Left lung (tissue), 10 donors: Measurements from ENCODE around the gene HSD11B1. TPM values are rescaled to one million over a fixed set of nuclear protein-coding genes. Genes with fewer than 3 reads are reported as not detected.

Experiments used
- ATAC-seq: fragments of 200-7000 bp; cut with Tn5 transposase; one replicate; pipeline ENCODE4 v1.9.1; 2020; ENCODE audit warnings: moderate library complexity
- DNase-seq, 4 donors: peaks; one replicate each; pipeline ENCODE4 v3.0.0-alpha.2; 2013 to 2020
- H3K27ac ChIP-seq, 2 donors: fragments of 200-600 bp; sonication (generic) in 1 of 2; one replicate each; pipeline versions ENCODE4 v1.5.0 to v1.8.0; 2020 to 2021
- H3K27me3 ChIP-seq, 2 donors: fragments of 200-600 bp; sonication (generic) in 1 of 2; one replicate each; pipeline versions ENCODE4 v1.5.0 to v1.8.0; 2020 to 2021
- H3K36me3 ChIP-seq, 2 donors: fragments of 200-600 bp; sonication (generic) in 1 of 2; one replicate each; pipeline versions ENCODE4 v1.5.0 to v1.8.0; 2020 to 2021
- H3K4me1 ChIP-seq, 2 donors: fragments of 200-600 bp; one replicate each; pipeline ENCODE4 v1.8.0; 2021
- H3K4me3 ChIP-seq, 2 donors: fragments of 200-600 bp; sonication (generic) in 1 of 2; one replicate each; pipeline versions ENCODE4 v1.5.0 to v1.8.0; 2020 to 2021; ENCODE audit warnings: mild to moderate bottlenecking in 1 of 2
- H3K9me3 ChIP-seq, 2 donors: fragments of 200-600 bp; sonication (generic) in 1 of 2; one replicate each; pipeline versions ENCODE4 v1.5.0 to v1.8.0; 2020 to 2021
- CTCF ChIP-seq, 2 donors: fragments of 200-600 bp; sonication (generic) in 1 of 2; IDR thresholded peaks; one replicate each; pipeline versions ENCODE4 v1.5.0 to v1.8.0; 2021; ENCODE audit warnings: antibody characterized with exemption in 2 of 2
- intact Hi-C, 2 donors: fragments of 100-400 bp; cut with DNase I; formaldehyde crosslinking; loops; one replicate each; pipeline versions ENCODE4 v1.11.2 to v1.14.2; 2022
- polyA plus RNA-seq, 6 donors: library from polyadenylated mRNA; unstranded; fragments of 120-200 nt; gene quantifications; one replicate each; pipeline ENCODE4 v1.2.1, GENCODE V29; 2013; ENCODE audit not compliant: insufficient read length in 6 of 6
- total RNA-seq, 2 donors: library from RNA; stranded (reverse); fragmentation: NEBNext Ultra II Directional; extraction: Animal tissue kit (Norgen Biotek cat#: 25700); gene quantifications; one replicate each; pipeline ENCODE4 v1.2.1, GENCODE V29; 2021
- donor health status: DM: no; HTN: yes; CAD: no.
- donor health status: DM: no; HTN: no; CAD: no.

The HSD11B1 gene
- total and polyA plus RNA-seq, 8 donors = 5.1 to 30.7 (median 7.0) TPM

GRCh38 chr1:209748620-209749019 lies 44.0 kb downstream of the HSD11B1 start:
- H3K27ac ChIP-seq = no peak overlapping the region
- H3K4me1 ChIP-seq = peaks cover 0 to 55% of the 10 kb centered on the region in 2 donors
- no peaks in the 10 kb centered on the region for H3K27me3 ChIP-seq
- H3K36me3 ChIP-seq = no peaks in the 10 kb centered on the region
- H3K9me3 ChIP-seq = no peaks in the 10 kb centered on the region
- no peak for TF ChIP-seq CTCF (IDR thresholded peaks at IDR 0.05)
- intact Hi-C loops = loop anchor here in 1 of 2 donors (5.0 kb wide), 1 partner anchor 171 kb away; no protein-coding TSS in a partner anchor
- H3K4me3 ChIP-seq = no peak overlapping the region
- DNase-seq (no peak), ATAC-seq (no peak)

- peaks cover 0 to 55% of the 10 kb centered on the region in 2 donors for H3K4me1 ChIP-seq
- DNase-seq (no peak), ATAC-seq (no peak)
- intact Hi-C loops = loop anchor here in 1 of 2 donors (5.0 kb wide), 1 partner anchor 172 kb away; no protein-coding TSS in a partner anchor
- H3K27ac ChIP-seq = peak overlapping the region in 1 of 2 donors; percentile 47
- H3K4me3 ChIP-seq = no peak overlapping the region
- H3K36me3 ChIP-seq = no peaks in the 10 kb centered on the region
- no peaks in the 10 kb centered on the region for H3K9me3 ChIP-seq
- no peaks in the 10 kb centered on the region for H3K27me3 ChIP-seq
- TF ChIP-seq CTCF (IDR thresholded peaks at IDR 0.05) = no peak
Measured at GRCh38 chr1:209749205-209749604, 44.6 kb downstream of the HSD11B1 start.

- DNase-seq (no peak), ATAC-seq (no peak)
- Histone ChIP-seq H3K9me3 (no peaks in the 10 kb centered on the region), H3K4me1 (peaks cover 0 to 57% of the 10 kb centered on the region in 2 donors), H3K36me3 (no peaks in the 10 kb centered on the region), H3K27ac (peak overlapping the region in 1 of 2 donors; percentile 47), H3K4me3 (no peak overlapping the region), H3K27me3 (no peaks in the 10 kb centered on the region)
- no peak for TF ChIP-seq CTCF (IDR thresholded peaks at IDR 0.05)
- intact Hi-C loops = loop anchor here in 1 of 2 donors (5.0 kb wide), 1 partner anchor 172 kb away; no protein-coding TSS in a partner anchor
Measured at GRCh38 chr1:209749670-209750323, 45.2 kb downstream of the HSD11B1 start.

GRCh38 chr1:209751627-209752231 lies 47.1 kb downstream of the HSD11B1 start:
- Histone ChIP-seq H3K27me3 (no peaks in the 10 kb centered on the region), H3K4me1 (peaks cover 0 to 74% of the 10 kb centered on the region in 2 donors), H3K9me3 (no peaks in the 10 kb centered on the region), H3K27ac (peak overlapping the region in 1 of 2 donors; percentile 39), H3K36me3 (no peaks in the 10 kb centered on the region), H3K4me3 (no peak overlapping the region)
- TF ChIP-seq CTCF (IDR thresholded peaks at IDR 0.05) = no peak
- no peak for DNase-seq
- no peak for ATAC-seq
- intact Hi-C loops = no loop called here

- Histone ChIP-seq H3K9me3 (no peaks in the 10 kb centered on the region), H3K27ac (no peak overlapping the region), H3K27me3 (no peaks in the 10 kb centered on the region), H3K4me1 (peaks cover 0 to 70% of the 10 kb centered on the region in 2 donors), H3K4me3 (no peak overlapping the region), H3K36me3 (no peaks in the 10 kb centered on the region)
- DNase-seq = no peak
- no peak for TF ChIP-seq CTCF (IDR thresholded peaks at IDR 0.05)
- intact Hi-C loops = no loop called here
- no peak for ATAC-seq
Measured at GRCh38 chr1:209752890-209753289, 48.2 kb downstream of the HSD11B1 start.
